HG03095 (cell line): ENCODE data around the gene ABCC3.

Experiments
- ATAC-seq: cut with Tn5 transposase; IDR thresholded peaks from one replicate; pipeline ENCODE4 v1.9.1; 2021; ENCODE audit warnings: moderate library complexity; ENCODE audit not compliant: unreplicated experiment

Gene ABCC3

GRCh38 chr17:50603340-50603739 is 31.3 kb upstream of the ABCC3 start:
- no peak for ATAC-seq

- ATAC-seq = no peak
Measured at GRCh38 chr17:50604513-50604912, 30.2 kb upstream of the ABCC3 start.

- ATAC-seq = no peak
Measured at GRCh38 chr17:50605429-50605828, 29.3 kb upstream of the ABCC3 start.

- no peak for ATAC-seq
Measured at GRCh38 chr17:50607522-50608175, 27.0 kb upstream of the ABCC3 start.

GRCh38 chr17:50608700-50609379 is 25.8 kb upstream of the ABCC3 start:
- no peak for ATAC-seq

- no peak for ATAC-seq
Measured at GRCh38 chr17:50609380-50610074, 25.2 kb upstream of the ABCC3 start.

GRCh38 chr17:50611634-50612033 is 23.0 kb upstream of the ABCC3 start:
- no peak for ATAC-seq

GRCh38 chr17:50612281-50612680 is 22.4 kb upstream of the ABCC3 start:
- no peak for ATAC-seq

- ATAC-seq = no peak
Measured at GRCh38 chr17:50613007-50613992, 21.4 kb upstream of the ABCC3 start.

GRCh38 chr17:50614471-50615051 is 20.1 kb upstream of the ABCC3 start:
- ATAC-seq = no peak

- no peak for ATAC-seq
Measured at GRCh38 chr17:50615828-50616227, 18.9 kb upstream of the ABCC3 start.

- no peak for ATAC-seq
Measured at GRCh38 chr17:50618300-50618699, 16.4 kb upstream of the ABCC3 start.

- no peak for ATAC-seq
Measured at GRCh38 chr17:50618941-50619340, 15.7 kb upstream of the ABCC3 start.

- ATAC-seq = no peak
Measured at GRCh38 chr17:50619489-50619888, 15.2 kb upstream of the ABCC3 start.

- no peak for ATAC-seq
Measured at GRCh38 chr17:50620237-50620636, 14.4 kb upstream of the ABCC3 start.

GRCh38 chr17:50620858-50621257 is 13.8 kb upstream of the ABCC3 start:
- no peak for ATAC-seq

- no peak for ATAC-seq
Measured at GRCh38 chr17:50621574-50622031, 13.1 kb upstream of the ABCC3 start.

- no peak for ATAC-seq
Measured at GRCh38 chr17:50624321-50624934, 10.3 kb upstream of the ABCC3 start.

GRCh38 chr17:50625032-50625871 is 9.4 kb upstream of the ABCC3 start:
- ATAC-seq = no peak
